Fibroblast of villous mesenchyme (primary cell): ENCODE measurements around the gene EDARADD. TPM values are rescaled to one million over a fixed set of nuclear protein-coding genes. Genes with fewer than 3 reads are reported as not detected.

Source experiments
- DNase-seq: peaks from one replicate; pipeline ENCODE4 v3.0.0-alpha.2; 2010; ENCODE audit warnings: low read depth
- H3K4me3 ChIP-seq: 2 replicates; pipeline ENCODE4 v1.5.1; 2011; ENCODE audit warnings: low read depth, mild to moderate bottlenecking, low read length
- CTCF ChIP-seq: IDR thresholded peaks from 2 replicates; pipeline ENCODE4 v1.5.1; 2012; ENCODE audit warnings: low read depth, mild to moderate bottlenecking, low read length; ENCODE audit not compliant: insufficient read depth
- total RNA-seq: library from RNA; depleted of rRNA; stranded (reverse); fragments of >200 nt; gene quantifications from 2 replicates; pipeline ENCODE4 v1.2.3, GENCODE V29; 2012

EDARADD gene
- total RNA-seq, 1 donor, result 0.43 TPM

GRCh38 chr1:236520445-236521005 is 126.4 kb downstream of the EDARADD start:
- no peak for TF ChIP-seq CTCF
- no peak for DNase-seq
- no peak overlapping the region for H3K4me3 ChIP-seq

GRCh38 chr1:236522937-236523703 is 129.0 kb downstream of the EDARADD start:
- TF ChIP-seq CTCF, result no peak
- peak; percentile 14 for DNase-seq
- H3K4me3 ChIP-seq, result peak overlapping the region; percentile 80

GRCh38 chr1:236523704-236524141 is 129.6 kb downstream of the EDARADD start, which contains the start of gene LGALS8:
Gene LGALS8, plus strand, starts transcription at chr1:236523982. Its CDS starts 2,089 bp downstream, at chr1:236526071.
- peak; percentile 84 for DNase-seq
- TF ChIP-seq CTCF, result peak; percentile 2
- H3K4me3 ChIP-seq, result peak within 1 kb of the TSS; percentile 80

- H3K4me3 ChIP-seq, result peak overlapping the region; percentile 80
- TF ChIP-seq CTCF, result no peak
- DNase-seq, result peak; percentile 87
These were observed 130.2 kb downstream of the EDARADD start for GRCh38 chr1:236524142-236524894.

- DNase-seq, result no peak
- H3K4me3 ChIP-seq, result peak overlapping the region; percentile 80
- no peak for TF ChIP-seq CTCF
These were observed 130.8 kb downstream of the EDARADD start for GRCh38 chr1:236524895-236525184.

- no peak overlapping the region for H3K4me3 ChIP-seq
- no peak for TF ChIP-seq CTCF
- DNase-seq, result no peak
These were observed 132.0 kb downstream of the EDARADD start for GRCh38 chr1:236526079-236526478.
